ENCODE measurements around the gene EFCAB13. TPM values are rescaled to one million over a fixed set of nuclear protein-coding genes. Genes with fewer than 3 reads are reported as not detected.

EFCAB13 gene
- total RNA-seq, 2 donors from 2014 or later, result 2.8 to 10.1 TPM

- Histone ChIP-seq H3K9me3 (no peaks in the 10 kb centered on the region), H3K36me3 (peaks cover 68% of the 10 kb centered on the region), H3K4me1 (peaks cover 0 to 11% of the 10 kb centered on the region in 2 donors)
These were observed 22.6 kb upstream of the EFCAB13 start for GRCh38 chr17:47301161-47301560.

GRCh38 chr17:47301831-47302230 lies 21.9 kb upstream of the EFCAB13 start:
- H3K27ac ChIP-seq, result no peak overlapping the region
- no peak for DNase-seq (ENCODE audit: low spot score)
- H3K4me3 ChIP-seq, result no peak overlapping the region
- no peaks in the 10 kb centered on the region for H3K27me3 ChIP-seq
- peaks cover 0 to 11% of the 10 kb centered on the region in 2 donors for H3K4me1 ChIP-seq
- TF ChIP-seq, protein P1, sequence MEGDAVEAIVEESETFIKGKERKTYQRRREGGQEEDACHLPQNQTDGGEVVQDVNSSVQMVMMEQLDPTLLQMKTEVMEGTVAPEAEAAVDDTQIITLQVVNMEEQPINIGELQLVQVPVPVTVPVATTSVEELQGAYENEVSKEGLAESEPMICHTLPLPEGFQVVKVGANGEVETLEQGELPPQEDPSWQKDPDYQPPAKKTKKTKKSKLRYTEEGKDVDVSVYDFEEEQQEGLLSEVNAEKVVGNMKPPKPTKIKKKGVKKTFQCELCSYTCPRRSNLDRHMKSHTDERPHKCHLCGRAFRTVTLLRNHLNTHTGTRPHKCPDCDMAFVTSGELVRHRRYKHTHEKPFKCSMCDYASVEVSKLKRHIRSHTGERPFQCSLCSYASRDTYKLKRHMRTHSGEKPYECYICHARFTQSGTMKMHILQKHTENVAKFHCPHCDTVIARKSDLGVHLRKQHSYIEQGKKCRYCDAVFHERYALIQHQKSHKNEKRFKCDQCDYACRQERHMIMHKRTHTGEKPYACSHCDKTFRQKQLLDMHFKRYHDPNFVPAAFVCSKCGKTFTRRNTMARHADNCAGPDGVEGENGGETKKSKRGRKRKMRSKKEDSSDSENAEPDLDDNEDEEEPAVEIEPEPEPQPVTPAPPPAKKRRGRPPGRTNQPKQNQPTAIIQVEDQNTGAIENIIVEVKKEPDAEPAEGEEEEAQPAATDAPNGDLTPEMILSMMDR (IDR thresholded peaks at IDR 0.05), result no peak
- no peaks in the 10 kb centered on the region for H3K9me3 ChIP-seq
- H3K36me3 ChIP-seq, result peaks cover 72% of the 10 kb centered on the region

More at GRCh38 chr17:47301161-47301560, 22.6 kb upstream of the EFCAB13 start:
- no peaks in the 10 kb centered on the region for H3K27me3 ChIP-seq
- H3K27ac ChIP-seq, result no peak overlapping the region
- TF ChIP-seq, protein P1 (IDR thresholded peaks at IDR 0.05), result no peak
- no peak overlapping the region for H3K4me3 ChIP-seq
- DNase-seq (ENCODE audit: low spot score), result no peak

GRCh38 chr17:47304186-47304585 lies 19.6 kb upstream of the EFCAB13 start:
- Histone ChIP-seq H3K27me3 (no peaks in the 10 kb centered on the region), H3K27ac (no peak overlapping the region), H3K9me3 (no peaks in the 10 kb centered on the region), H3K36me3 (peaks cover 80% of the 10 kb centered on the region), H3K4me3 (no peak overlapping the region), H3K4me1 (peaks cover 0 to 11% of the 10 kb centered on the region in 2 donors)
- TF ChIP-seq, protein P1 (IDR thresholded peaks at IDR 0.05), result no peak
- no peak for DNase-seq (ENCODE audit: low spot score)

- Histone ChIP-seq H3K4me3 (no peak overlapping the region), H3K36me3 (peaks cover 74% of the 10 kb centered on the region), H3K9me3 (no peaks in the 10 kb centered on the region), H3K4me1 (peaks cover 0 to 11% of the 10 kb centered on the region in 2 donors), H3K27ac (peak overlapping the region in 1 of 2 donors; percentile 45), H3K27me3 (no peaks in the 10 kb centered on the region)
- TF ChIP-seq, protein P1 (IDR thresholded peaks at IDR 0.05), result no peak
- DNase-seq (ENCODE audit: low spot score), result no peak
These were observed 18.3 kb upstream of the EFCAB13 start for GRCh38 chr17:47305302-47305923.

DNA sequence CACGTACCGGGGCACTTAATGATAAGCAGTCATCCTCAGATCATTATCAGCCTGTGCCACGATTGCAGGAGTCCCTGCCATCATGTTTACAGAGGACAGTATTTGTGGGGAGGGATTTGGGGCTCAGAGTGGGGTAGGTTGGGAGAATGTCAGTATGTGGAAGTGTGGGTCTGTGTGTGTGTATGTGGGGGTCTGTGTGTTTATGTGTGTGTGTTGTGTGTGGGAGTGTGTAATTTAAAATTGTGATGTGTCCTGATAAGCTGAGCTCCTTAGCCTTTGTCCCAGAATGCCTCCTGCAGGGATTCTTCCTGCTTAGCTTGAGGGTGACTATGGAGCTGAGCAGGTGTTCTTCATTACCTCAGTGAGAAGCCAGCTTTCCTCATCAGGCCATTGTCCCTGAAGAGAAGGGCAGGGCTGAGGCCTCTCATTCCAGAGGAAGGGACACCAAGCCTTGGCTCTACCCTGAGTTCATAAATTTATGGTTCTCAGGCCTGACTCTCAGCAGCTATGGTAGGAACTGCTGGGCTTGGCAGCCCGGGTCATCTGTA lies 13.5 kb upstream of the EFCAB13 start:
- Histone ChIP-seq H3K36me3 (peaks cover 45% of the 10 kb centered on the region), H3K4me1 (peaks cover 0 to 11% of the 10 kb centered on the region in 2 donors), H3K27me3 (no peaks in the 10 kb centered on the region), H3K27ac (no peak overlapping the region), H3K9me3 (no peaks in the 10 kb centered on the region), H3K4me3 (no peak overlapping the region)
- DNase-seq (ENCODE audit: low spot score), result no peak
- TF ChIP-seq, protein P1 (IDR thresholded peaks at IDR 0.05), result no peak

Measured in right atrium auricular region (tissue), 2 donors.